Measurements from ENCODE around the gene KLHL25. TPM values are rescaled to one million over a fixed set of nuclear protein-coding genes. Genes with fewer than 3 reads are reported as not detected.

The KLHL25 gene
- total and polyA plus RNA-seq, 4 donors, result 2.3 to 34.2 (median 11.4) TPM

DNA sequence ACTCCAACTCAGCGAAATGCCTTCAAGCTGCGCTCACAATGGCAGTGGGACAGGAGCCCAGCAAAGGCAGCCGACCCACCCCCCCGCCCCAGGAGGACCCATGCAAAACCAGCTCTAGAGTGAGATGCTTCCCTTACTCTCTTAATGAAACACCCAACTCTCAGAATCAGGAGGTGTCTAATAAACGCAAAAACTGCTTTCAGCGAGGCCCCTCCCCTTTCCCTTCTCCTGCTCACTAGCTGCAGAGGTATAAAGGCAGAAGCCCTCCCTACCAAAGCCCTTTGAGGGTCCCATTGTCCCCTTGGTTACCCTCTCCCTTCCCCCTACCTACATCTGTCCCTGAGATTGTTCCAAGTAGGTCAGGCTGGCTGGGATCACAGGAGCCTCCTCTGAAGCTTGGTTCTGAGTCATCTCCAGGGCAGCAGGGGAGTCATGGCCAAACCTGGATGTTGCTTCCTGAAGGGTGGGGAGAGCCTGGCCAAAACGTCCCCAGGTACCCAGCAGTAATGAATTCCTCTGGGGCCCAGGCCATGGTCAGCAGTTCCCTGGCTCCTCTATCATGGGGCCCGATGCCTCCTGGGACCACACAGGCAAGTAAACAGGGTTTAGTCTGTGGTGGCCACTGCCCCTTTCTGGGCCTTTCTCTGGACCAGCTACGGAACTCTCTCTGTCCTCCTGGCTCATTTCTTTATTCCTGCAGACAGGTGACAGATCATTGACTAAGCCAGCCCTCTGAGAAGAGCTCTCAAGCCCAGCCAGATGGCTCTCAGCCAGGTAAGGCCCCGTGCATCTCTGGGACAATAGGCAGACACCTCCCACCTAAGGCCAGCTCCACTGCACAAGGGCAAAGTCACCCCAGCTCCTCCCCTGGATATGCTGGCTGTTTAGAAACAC, 8.6 kb downstream of the KLHL25 start:
- H3K4me3 ChIP-seq (ENCODE audit: low read depth in 1 of 3, low read length in 3 of 3), result no peak overlapping the region
- H3K27ac ChIP-seq (ENCODE audit: low read depth in 1 of 2, low read length in 2 of 2), result peak overlapping the region; percentile 45 to 73

More for the DNA sequence above, 8.6 kb downstream of the KLHL25 start:
- Histone ChIP-seq H3K9ac (ENCODE audit: low read depth in 1 of 2, low read length in 2 of 2) (no peak overlapping the region), H3K27me3 (ENCODE audit: control insufficient read depth in 4 of 4, insufficient read depth in 4 of 4, low read length in 3 of 4) (no peaks in the 10 kb centered on the region), H3K9me3 (ENCODE audit: control insufficient read depth in 4 of 4, low read length in 3 of 4) (no peaks in the 10 kb centered on the region), H3K4me1 (ENCODE audit: control insufficient read depth in 4 of 4, insufficient read depth in 4 of 4, low read length in 3 of 4) (peaks cover 2 to 18% (median 16%) of the 10 kb centered on the region in 4 donors), H3K36me3 (ENCODE audit: control insufficient read depth in 4 of 4, insufficient read depth in 3 of 4, low read depth in 1 of 4, low read length in 3 of 4) (no peaks in the 10 kb centered on the region)
- TF ChIP-seq SP1 (IDR thresholded peaks at IDR 0.05), result peak; percentile 90
- no peak for TF ChIP-seq HNF4G (IDR thresholded peaks at IDR 0.05)
- TF ChIP-seq RXRA (IDR thresholded peaks at IDR 0.05), result peak; percentile 67 to 85
- TF ChIP-seq, protein P1, sequence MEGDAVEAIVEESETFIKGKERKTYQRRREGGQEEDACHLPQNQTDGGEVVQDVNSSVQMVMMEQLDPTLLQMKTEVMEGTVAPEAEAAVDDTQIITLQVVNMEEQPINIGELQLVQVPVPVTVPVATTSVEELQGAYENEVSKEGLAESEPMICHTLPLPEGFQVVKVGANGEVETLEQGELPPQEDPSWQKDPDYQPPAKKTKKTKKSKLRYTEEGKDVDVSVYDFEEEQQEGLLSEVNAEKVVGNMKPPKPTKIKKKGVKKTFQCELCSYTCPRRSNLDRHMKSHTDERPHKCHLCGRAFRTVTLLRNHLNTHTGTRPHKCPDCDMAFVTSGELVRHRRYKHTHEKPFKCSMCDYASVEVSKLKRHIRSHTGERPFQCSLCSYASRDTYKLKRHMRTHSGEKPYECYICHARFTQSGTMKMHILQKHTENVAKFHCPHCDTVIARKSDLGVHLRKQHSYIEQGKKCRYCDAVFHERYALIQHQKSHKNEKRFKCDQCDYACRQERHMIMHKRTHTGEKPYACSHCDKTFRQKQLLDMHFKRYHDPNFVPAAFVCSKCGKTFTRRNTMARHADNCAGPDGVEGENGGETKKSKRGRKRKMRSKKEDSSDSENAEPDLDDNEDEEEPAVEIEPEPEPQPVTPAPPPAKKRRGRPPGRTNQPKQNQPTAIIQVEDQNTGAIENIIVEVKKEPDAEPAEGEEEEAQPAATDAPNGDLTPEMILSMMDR (IDR thresholded peaks at IDR 0.05; ENCODE audit: low read depth, low read length, missing input control), result no peak
- TF ChIP-seq YY1 (IDR thresholded peaks at IDR 0.05), result peak; percentile 90
- peak in 1 of 2 donors; percentile 60 for TF ChIP-seq EGR1 (IDR thresholded peaks at IDR 0.05; ENCODE audit: low read depth in 2 of 2)
- TF ChIP-seq, protein P2, sequence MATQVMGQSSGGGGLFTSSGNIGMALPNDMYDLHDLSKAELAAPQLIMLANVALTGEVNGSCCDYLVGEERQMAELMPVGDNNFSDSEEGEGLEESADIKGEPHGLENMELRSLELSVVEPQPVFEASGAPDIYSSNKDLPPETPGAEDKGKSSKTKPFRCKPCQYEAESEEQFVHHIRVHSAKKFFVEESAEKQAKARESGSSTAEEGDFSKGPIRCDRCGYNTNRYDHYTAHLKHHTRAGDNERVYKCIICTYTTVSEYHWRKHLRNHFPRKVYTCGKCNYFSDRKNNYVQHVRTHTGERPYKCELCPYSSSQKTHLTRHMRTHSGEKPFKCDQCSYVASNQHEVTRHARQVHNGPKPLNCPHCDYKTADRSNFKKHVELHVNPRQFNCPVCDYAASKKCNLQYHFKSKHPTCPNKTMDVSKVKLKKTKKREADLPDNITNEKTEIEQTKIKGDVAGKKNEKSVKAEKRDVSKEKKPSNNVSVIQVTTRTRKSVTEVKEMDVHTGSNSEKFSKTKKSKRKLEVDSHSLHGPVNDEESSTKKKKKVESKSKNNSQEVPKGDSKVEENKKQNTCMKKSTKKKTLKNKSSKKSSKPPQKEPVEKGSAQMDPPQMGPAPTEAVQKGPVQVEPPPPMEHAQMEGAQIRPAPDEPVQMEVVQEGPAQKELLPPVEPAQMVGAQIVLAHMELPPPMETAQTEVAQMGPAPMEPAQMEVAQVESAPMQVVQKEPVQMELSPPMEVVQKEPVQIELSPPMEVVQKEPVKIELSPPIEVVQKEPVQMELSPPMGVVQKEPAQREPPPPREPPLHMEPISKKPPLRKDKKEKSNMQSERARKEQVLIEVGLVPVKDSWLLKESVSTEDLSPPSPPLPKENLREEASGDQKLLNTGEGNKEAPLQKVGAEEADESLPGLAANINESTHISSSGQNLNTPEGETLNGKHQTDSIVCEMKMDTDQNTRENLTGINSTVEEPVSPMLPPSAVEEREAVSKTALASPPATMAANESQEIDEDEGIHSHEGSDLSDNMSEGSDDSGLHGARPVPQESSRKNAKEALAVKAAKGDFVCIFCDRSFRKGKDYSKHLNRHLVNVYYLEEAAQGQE (IDR thresholded peaks at IDR 0.05), result peak; percentile 73
- TF ChIP-seq JUND (IDR thresholded peaks at IDR 0.05), result peak in 1 of 2 donors; percentile 64
- TF ChIP-seq GABPA (IDR thresholded peaks at IDR 0.05 in 1 of 2, conservative IDR thresholded peaks at IDR 0.05 in 1 of 2), result peak in 1 of 2 donors; percentile 14
- TF ChIP-seq, protein P3, sequence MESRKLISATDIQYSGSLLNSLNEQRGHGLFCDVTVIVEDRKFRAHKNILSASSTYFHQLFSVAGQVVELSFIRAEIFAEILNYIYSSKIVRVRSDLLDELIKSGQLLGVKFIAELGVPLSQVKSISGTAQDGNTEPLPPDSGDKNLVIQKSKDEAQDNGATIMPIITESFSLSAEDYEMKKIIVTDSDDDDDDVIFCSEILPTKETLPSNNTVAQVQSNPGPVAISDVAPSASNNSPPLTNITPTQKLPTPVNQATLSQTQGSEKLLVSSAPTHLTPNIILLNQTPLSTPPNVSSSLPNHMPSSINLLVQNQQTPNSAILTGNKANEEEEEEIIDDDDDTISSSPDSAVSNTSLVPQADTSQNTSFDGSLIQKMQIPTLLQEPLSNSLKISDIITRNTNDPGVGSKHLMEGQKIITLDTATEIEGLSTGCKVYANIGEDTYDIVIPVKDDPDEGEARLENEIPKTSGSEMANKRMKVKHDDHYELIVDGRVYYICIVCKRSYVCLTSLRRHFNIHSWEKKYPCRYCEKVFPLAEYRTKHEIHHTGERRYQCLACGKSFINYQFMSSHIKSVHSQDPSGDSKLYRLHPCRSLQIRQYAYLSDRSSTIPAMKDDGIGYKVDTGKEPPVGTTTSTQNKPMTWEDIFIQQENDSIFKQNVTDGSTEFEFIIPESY (IDR thresholded peaks at IDR 0.05), result no peak
- TF ChIP-seq, protein P4, sequence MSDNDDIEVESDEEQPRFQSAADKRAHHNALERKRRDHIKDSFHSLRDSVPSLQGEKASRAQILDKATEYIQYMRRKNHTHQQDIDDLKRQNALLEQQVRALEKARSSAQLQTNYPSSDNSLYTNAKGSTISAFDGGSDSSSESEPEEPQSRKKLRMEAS (IDR thresholded peaks at IDR 0.05), result peak; percentile 79
- TF ChIP-seq RAD21 (IDR thresholded peaks at IDR 0.05), result peak; percentile 33 to 45
- TF ChIP-seq HNF4A (conservative IDR thresholded peaks at IDR 0.05), result peak in 1 of 2 donors; percentile 90
- peak; percentile 19 for TF ChIP-seq FOXA1 (IDR thresholded peaks at IDR 0.05)
- peak; percentile 22 for TF ChIP-seq FOXA2 (IDR thresholded peaks at IDR 0.05)
- TF ChIP-seq, protein P5, sequence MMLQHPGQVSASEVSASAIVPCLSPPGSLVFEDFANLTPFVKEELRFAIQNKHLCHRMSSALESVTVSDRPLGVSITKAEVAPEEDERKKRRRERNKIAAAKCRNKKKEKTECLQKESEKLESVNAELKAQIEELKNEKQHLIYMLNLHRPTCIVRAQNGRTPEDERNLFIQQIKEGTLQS (IDR thresholded peaks at IDR 0.05), result no peak
- peak; percentile 34 for TF ChIP-seq NR2F2 (IDR thresholded peaks at IDR 0.05)
- no peak for TF ChIP-seq TAF1 (conservative IDR thresholded peaks at IDR 0.05)
- WGBS, result 59% methylated on average over 10 of the region's 10 CpGs
- DNase-seq (ENCODE audit: low spot score), result peak; percentile 62
